ENCODE results near the gene ASPRV1.

The ASPRV1 gene

GRCh38 chr2:69994166-69994565 is 32.7 kb upstream of the ASPRV1 start:
- DNase-seq (ENCODE audit: low spot score in 2 of 2): no peak
- Mint-ChIP-seq H3K27ac (no peak overlapping the region), H3K4me3 (no peak overlapping the region)

DNA sequence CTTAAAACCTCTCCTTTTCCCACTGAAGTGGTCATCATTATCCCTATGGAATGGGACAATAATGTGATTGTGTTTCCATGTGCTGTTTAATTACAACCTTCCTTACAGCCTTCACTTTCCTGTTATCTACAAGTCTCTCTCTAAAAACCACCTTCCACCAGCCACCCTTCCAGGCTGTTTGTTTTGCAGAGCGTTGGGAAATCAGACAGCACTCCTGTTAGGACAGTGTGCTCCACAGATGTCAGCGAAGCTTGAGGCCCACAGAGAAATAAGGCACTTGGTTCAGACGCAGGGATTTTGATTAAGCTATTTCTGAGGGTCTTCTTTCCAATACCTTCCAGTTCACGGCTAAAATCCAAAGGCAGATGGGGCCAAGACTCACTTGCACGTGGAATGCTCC is 32.3 kb upstream of the ASPRV1 start:
- peaks cover 12% of the 10 kb centered on the region for H3K4me1 Mint-ChIP-seq
- H3K27ac Mint-ChIP-seq: no peak overlapping the region
- DNase-seq (ENCODE audit: low spot score in 2 of 2): no peak
- ATAC-seq: no peak
- no peak overlapping the region for H3K4me3 Mint-ChIP-seq
- H3K36me3 Mint-ChIP-seq: peaks cover 19% of the 10 kb centered on the region
- no peaks in the 10 kb centered on the region for H3K9me3 Mint-ChIP-seq

More at GRCh38 chr2:69994166-69994565, 32.7 kb upstream of the ASPRV1 start:
- Mint-ChIP-seq H3K4me1 (peaks cover 12% of the 10 kb centered on the region), H3K36me3 (peaks cover 19% of the 10 kb centered on the region), H3K9me3 (no peaks in the 10 kb centered on the region)
- no peak for ATAC-seq

DNA sequence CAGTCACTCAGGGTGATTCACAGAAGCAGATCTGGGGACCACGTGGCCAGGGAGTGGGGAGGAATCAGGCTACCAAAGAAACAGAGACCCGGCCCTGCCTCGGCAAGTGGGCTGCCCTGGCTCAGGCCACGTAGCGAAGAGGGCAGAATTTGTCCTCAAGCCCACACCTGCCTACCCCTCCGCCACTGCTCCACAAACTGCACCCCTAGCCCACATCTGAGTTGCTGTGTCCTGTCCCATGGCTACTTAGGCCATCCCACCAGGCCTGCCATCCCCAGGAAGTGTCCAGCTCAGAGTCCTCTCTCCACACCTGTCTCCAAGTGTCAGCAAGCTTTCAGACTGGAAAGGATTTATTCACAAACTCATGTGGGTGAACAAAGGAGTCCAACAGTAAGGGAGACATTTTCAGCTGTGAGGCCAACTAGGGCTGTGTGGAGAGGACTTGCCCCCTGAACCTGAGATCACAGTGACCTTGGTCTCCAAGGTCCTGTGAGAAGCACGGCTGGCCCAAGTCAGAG is 31.7 kb upstream of the ASPRV1 start:
- H3K4me3 Mint-ChIP-seq: no peak overlapping the region
- ATAC-seq: no peak
- peaks cover 19% of the 10 kb centered on the region for H3K36me3 Mint-ChIP-seq
- no peaks in the 10 kb centered on the region for H3K9me3 Mint-ChIP-seq
- peaks cover 17% of the 10 kb centered on the region for H3K4me1 Mint-ChIP-seq
- no peak for DNase-seq (ENCODE audit: low spot score in 2 of 2)
- no peak overlapping the region for H3K27ac Mint-ChIP-seq

DNA sequence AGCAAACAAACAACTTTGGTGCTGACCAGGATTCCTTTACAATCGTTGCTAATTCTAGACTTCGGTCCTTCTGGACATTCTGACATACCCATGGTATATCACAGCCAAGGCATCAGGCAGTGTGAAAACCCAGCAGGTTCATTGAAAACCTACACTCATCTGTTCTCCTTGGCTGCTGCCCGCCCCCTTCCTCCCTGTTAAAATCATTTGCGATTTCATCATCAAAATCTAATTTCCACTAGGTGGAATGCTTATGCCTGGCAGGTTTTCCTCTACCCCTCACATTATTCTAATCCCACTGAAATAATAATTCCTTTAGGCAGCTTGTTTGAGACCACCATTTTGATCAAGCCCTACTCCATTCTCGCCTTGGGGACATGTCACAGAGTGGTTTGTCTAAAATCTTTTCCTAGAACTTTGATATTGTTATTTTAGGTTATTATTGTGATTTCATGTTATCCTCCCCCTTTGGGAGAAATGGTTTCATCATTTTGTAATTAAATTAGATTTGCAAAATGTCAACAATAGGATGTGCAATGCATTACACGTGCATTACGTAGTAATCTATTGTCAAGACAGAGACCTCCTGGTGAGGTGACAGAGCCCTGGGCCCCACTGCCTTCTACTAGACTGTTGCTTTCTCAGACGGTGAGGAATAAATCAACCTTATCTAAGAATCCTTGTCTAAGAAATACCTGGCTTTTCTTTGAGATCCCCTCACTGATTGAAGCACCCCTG is 31.0 kb upstream of the ASPRV1 start:
- Mint-ChIP-seq H3K9me3 (no peaks in the 10 kb centered on the region), H3K4me1 (peaks cover 13% of the 10 kb centered on the region), H3K4me3 (no peak overlapping the region), H3K36me3 (peaks cover 19% of the 10 kb centered on the region), H3K27ac (peak overlapping the region; percentile 12)
- no peak for DNase-seq (ENCODE audit: low spot score in 2 of 2)
- ATAC-seq: no peak

- ATAC-seq (no peak), DNase-seq (ENCODE audit: low spot score in 2 of 2) (no peak)
- Mint-ChIP-seq H3K9me3 (no peaks in the 10 kb centered on the region), H3K4me1 (peaks cover 7% of the 10 kb centered on the region), H3K36me3 (peaks cover 12% of the 10 kb centered on the region), H3K4me3 (no peak overlapping the region), H3K27ac (no peak overlapping the region)
Observed at GRCh38 chr2:69989441-69990105, 28.1 kb upstream of the ASPRV1 start.

DNA sequence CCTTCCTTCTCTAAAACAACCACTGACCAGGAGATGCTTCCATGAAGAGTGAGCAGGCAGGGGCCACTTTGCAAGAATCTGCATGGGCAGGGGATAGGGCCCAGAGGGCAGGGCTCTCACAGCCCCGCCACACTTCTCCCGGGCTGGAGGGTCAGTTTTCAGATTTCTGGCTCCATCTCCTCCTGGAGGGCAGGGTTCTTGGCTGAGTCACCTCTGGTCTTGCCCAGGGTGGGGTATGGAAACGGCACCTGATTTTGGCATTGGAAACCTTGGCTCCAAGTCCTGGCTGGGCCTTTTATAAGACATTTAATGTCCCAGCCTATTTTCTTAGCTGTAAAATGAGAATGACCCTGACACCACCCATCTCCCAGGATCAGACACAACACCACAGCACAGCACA is 27.6 kb upstream of the ASPRV1 start:
- peaks cover 7% of the 10 kb centered on the region for H3K4me1 Mint-ChIP-seq
- H3K27ac Mint-ChIP-seq: no peak overlapping the region
- ATAC-seq (no peak), DNase-seq (ENCODE audit: low spot score in 2 of 2) (no peak)
- H3K4me3 Mint-ChIP-seq: no peak overlapping the region
- H3K36me3 Mint-ChIP-seq: peaks cover 6% of the 10 kb centered on the region
- H3K9me3 Mint-ChIP-seq: no peaks in the 10 kb centered on the region

- Mint-ChIP-seq H3K4me1 (peaks cover 7% of the 10 kb centered on the region), H3K4me3 (no peak overlapping the region), H3K27ac (no peak overlapping the region), H3K36me3 (no peaks in the 10 kb centered on the region), H3K9me3 (no peaks in the 10 kb centered on the region)
- DNase-seq (ENCODE audit: low spot score in 2 of 2) (no peak), ATAC-seq (no peak)
Observed at GRCh38 chr2:69988086-69988635, 26.7 kb upstream of the ASPRV1 start.

- H3K4me3 Mint-ChIP-seq: no peak overlapping the region
Observed at GRCh38 chr2:69986691-69987090, 25.3 kb upstream of the ASPRV1 start.

DNA sequence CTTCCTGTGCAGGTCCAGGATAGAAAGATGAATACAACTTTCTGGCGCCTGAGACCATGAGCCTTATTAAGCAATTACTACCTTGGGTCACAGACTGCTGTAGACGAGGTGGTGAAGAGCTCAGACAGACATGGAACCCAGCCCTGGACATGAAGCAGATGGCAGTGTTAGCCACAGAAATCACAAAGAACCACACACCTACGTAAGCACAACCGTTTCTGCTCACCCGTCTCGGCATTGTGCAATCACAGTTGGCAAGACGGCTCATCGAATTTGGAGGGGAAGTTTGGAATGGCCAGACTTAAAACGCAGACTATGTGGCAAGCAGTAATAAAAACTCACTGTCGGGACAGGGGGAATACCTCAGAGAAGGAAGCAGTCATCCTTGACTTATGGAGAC is 24.3 kb upstream of the ASPRV1 start:
- Mint-ChIP-seq H3K4me1 (peaks cover 7% of the 10 kb centered on the region), H3K27ac (no peak overlapping the region), H3K4me3 (no peak overlapping the region), H3K9me3 (no peaks in the 10 kb centered on the region), H3K36me3 (no peaks in the 10 kb centered on the region)
- no peak for ATAC-seq
- no peak for DNase-seq (ENCODE audit: low spot score in 2 of 2)

More at GRCh38 chr2:69986691-69987090, 25.3 kb upstream of the ASPRV1 start:
- DNase-seq (ENCODE audit: low spot score in 2 of 2): no peak
- ATAC-seq: no peak
- H3K9me3 Mint-ChIP-seq: no peaks in the 10 kb centered on the region
- no peak overlapping the region for H3K27ac Mint-ChIP-seq
- peaks cover 7% of the 10 kb centered on the region for H3K4me1 Mint-ChIP-seq
- H3K36me3 Mint-ChIP-seq: no peaks in the 10 kb centered on the region

- no peak for ATAC-seq
- Mint-ChIP-seq H3K9me3 (no peaks in the 10 kb centered on the region), H3K36me3 (no peaks in the 10 kb centered on the region), H3K4me3 (no peak overlapping the region), H3K4me1 (peaks cover 7% of the 10 kb centered on the region), H3K27ac (no peak overlapping the region)
- DNase-seq (ENCODE audit: low spot score in 2 of 2): no peak
Observed at GRCh38 chr2:69985216-69985615, 23.8 kb upstream of the ASPRV1 start.

- H3K27ac Mint-ChIP-seq: no peak overlapping the region
- ATAC-seq: no peak
Observed at GRCh38 chr2:69983392-69983966, 22.0 kb upstream of the ASPRV1 start.

DNA sequence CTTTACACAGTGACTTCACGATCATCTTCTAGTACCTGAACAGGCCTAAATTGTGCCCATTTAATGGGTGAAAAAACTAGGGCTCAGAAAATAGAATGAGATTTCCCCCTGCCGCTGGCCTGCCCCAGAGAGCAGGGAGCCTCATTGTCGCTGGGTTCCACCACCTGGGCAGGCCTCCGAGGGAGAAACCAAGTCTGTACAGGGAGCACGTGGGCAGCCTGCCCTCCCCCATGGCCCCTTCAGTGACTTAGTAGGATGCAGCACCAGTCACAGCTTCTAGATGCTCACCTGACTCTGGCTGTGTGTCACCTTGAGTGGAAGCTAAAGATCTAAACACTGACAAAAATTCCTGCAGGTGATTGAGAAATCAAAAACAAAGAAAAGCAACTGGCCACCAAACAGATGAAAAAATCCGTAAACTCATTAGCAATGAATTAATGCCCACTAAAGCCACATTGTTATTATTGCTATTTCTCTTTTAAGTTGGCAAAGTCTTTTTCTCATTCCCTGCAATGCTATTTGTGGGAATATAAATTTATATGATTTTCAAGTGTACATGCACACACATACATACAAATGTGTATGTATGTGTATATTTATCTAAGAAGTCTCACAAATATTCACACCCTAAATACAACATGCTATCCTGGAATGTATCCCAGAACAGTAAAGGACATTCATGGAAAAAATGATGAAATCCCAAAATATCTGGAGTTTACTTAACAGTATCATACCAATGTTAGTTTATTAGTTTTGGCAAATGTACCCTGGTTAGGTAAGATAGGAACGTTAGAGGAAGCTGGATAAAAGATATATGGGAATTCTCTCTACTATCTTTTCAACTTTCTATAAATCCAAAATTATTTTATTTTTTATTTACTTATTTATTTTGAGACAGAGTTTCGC is 18.7 kb upstream of the ASPRV1 start:
- Mint-ChIP-seq H3K9me3 (no peaks in the 10 kb centered on the region), H3K4me3 (no peak overlapping the region), H3K4me1 (peaks cover 6% of the 10 kb centered on the region), H3K36me3 (no peaks in the 10 kb centered on the region), H3K27ac (no peak overlapping the region)
- no peak for DNase-seq (ENCODE audit: low spot score in 2 of 2)
- ATAC-seq: no peak

More at GRCh38 chr2:69983392-69983966, 22.0 kb upstream of the ASPRV1 start:
- Mint-ChIP-seq H3K9me3 (no peaks in the 10 kb centered on the region), H3K36me3 (no peaks in the 10 kb centered on the region), H3K4me1 (peaks cover 5% of the 10 kb centered on the region), H3K4me3 (no peak overlapping the region)
- no peak for DNase-seq (ENCODE audit: low spot score in 2 of 2)

DNA sequence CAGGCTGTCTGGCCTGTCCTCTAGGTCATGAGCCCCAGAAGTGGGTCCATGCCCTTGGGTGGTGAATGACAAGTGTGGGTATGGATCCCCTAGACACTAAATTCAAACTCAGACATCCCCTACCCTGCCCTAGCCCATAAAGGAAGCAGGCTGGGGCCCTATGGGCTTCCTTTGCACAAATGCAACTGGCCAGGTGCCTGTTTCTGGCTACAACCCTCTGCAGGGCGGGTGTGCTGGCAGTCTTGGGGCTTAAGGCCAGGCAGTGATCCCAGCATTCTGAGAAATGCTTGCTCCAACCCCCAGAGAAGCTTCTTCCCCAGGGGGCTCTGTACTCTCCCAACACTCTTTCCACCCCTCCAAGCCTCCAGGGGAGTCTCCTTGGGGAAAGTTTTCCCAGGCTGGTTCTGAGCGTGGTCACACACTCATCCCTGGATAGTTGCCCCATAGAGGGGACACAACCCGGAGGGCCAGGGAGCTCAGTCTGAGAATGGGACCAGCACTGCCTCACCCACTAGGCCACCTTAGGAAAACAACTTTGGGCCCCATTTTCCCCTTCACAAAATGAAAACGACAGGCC is 16.6 kb upstream of the ASPRV1 start:
- ATAC-seq (no peak), DNase-seq (ENCODE audit: low spot score in 2 of 2) (no peak)
- H3K36me3 Mint-ChIP-seq: no peaks in the 10 kb centered on the region
- H3K4me3 Mint-ChIP-seq: no peak overlapping the region
- peaks cover 6% of the 10 kb centered on the region for H3K4me1 Mint-ChIP-seq
- no peaks in the 10 kb centered on the region for H3K9me3 Mint-ChIP-seq
- H3K27ac Mint-ChIP-seq: peak overlapping the region; percentile 14

DNA sequence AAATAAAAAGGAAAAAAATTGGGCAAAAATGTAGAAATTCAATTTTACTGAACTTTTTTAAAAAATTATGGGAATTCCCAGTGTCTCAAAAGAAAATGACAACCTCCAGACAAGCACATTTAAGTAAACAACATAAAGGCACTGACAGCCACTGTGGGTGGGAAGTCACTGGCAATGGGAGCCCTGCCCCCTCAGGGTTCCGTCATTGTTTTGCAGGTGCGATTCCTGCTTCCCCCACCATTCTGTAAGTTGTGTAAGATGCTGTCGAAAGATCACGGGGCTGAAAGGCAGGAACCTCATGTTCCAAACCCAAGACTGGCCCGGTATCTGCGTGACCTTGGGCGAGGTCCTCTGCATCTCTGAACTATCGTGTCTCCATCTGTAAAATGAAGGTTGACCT is 15.8 kb upstream of the ASPRV1 start:
- Mint-ChIP-seq H3K4me1 (peaks cover 6% of the 10 kb centered on the region), H3K9me3 (no peaks in the 10 kb centered on the region), H3K4me3 (no peak overlapping the region), H3K27ac (no peak overlapping the region), H3K36me3 (peaks cover 5% of the 10 kb centered on the region)
- DNase-seq (ENCODE audit: low spot score in 2 of 2): no peak
- no peak for ATAC-seq
